Naive B cell (primary cell): ENCODE data around the gene SLC7A1. TPM values are rescaled to one million over a fixed set of nuclear protein-coding genes. Genes with fewer than 3 reads are reported as not detected.
A peak's percentile ranks its signal among the peaks of the same experiment; 100 is the strongest.

Experiments
- ATAC-seq, 2 donors: fragments of 150-1000 bp; cut with Tn5 transposase; 2 replicates each; pipeline ENCODE4 v1.10.0; 2021; ENCODE audit warnings: low read depth in 2 of 2, mild to moderate bottlenecking in 2 of 2, moderate library complexity in 2 of 2
- DNase-seq: peaks from one replicate; pipeline ENCODE4 v3.0.0; 2022
- H3K27ac Mint-ChIP-seq, 6 donors: one replicate each; pipeline ENCODE4 v1.8.0; 2020 to 2022; ENCODE audit warnings: mild to moderate bottlenecking in 6 of 6, mixed read lengths in 6 of 6, moderate library complexity in 5 of 6, inconsistent platforms in 2 of 6
- H3K27me3 Mint-ChIP-seq, 3 donors: one replicate each; pipeline ENCODE4 v1.8.0; 2021 to 2022; ENCODE audit warnings: mixed read lengths in 3 of 3, mild to moderate bottlenecking in 1 of 3
- H3K36me3 Mint-ChIP-seq, 2 donors: one replicate each; pipeline ENCODE4 v1.8.0; 2020 to 2022; ENCODE audit warnings: mixed read lengths in 2 of 2, inconsistent platforms in 1 of 2, mild to moderate bottlenecking in 1 of 2
- H3K4me1 Mint-ChIP-seq, 3 donors: one replicate each; pipeline ENCODE4 v1.8.0; 2020 to 2022; ENCODE audit warnings: mixed read lengths in 3 of 3, inconsistent platforms in 1 of 3, mild to moderate bottlenecking in 1 of 3, moderate library complexity in 1 of 3
- H3K4me3 Mint-ChIP-seq, 8 donors: one replicate each; pipeline ENCODE4 v1.8.0; 2020 to 2022; ENCODE audit warnings: mild to moderate bottlenecking in 8 of 8, mixed read lengths in 8 of 8, moderate library complexity in 8 of 8, inconsistent platforms in 2 of 8
- H3K9me3 Mint-ChIP-seq, 7 donors: one replicate each; pipeline ENCODE4 v1.8.0; 2020 to 2022; ENCODE audit warnings: mixed read lengths in 7 of 7, mild to moderate bottlenecking in 5 of 7, inconsistent platforms in 2 of 7, moderate library complexity in 1 of 7
- polyA plus RNA-seq, 6 donors: library from polyadenylated mRNA; unstranded; fragments of 300-500 nt; fragmentation: Illumina TruSeq; gene quantifications; one replicate each; pipeline ENCODE4 v1.2.3, GENCODE V29; 2021; ENCODE audit warnings: low read depth in 6 of 6

The SLC7A1 gene
- polyA plus RNA-seq, 6 donors from 2014 or later: 2.0 to 5.6 (median 3.8) TPM

DNA sequence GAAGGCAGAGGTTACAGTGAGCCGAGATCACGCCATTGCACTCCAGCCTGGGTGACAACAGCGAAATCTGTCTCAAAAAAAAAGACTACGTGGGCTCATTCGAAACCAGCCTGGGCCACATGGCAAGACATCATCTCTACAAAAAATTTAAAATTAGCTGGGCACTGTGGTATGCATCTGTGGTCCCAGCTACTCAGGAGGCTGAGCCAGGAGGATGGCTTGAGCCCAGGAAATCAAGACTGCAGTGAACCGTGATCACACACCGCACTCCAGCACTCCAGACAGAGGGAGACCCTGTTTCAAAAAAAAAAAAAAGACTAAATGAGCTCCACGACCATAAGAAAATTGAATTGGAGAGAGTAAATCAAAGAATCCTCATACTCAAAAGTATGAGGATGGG lies 53.1 kb downstream of the SLC7A1 start:
- Mint-ChIP-seq H3K4me1 (peaks cover 16 to 31% (median 21%) of the 10 kb centered on the region in 3 donors), H3K27ac (peak overlapping the region in 1 of 6 donors; percentile 86), H3K36me3 (peaks cover 0 to 9% of the 10 kb centered on the region in 2 donors), H3K27me3 (no peaks in the 10 kb centered on the region), H3K9me3 (no peaks in the 10 kb centered on the region), H3K4me3 (no peak overlapping the region)
- ATAC-seq: no peak
- DNase-seq: no peak

DNA sequence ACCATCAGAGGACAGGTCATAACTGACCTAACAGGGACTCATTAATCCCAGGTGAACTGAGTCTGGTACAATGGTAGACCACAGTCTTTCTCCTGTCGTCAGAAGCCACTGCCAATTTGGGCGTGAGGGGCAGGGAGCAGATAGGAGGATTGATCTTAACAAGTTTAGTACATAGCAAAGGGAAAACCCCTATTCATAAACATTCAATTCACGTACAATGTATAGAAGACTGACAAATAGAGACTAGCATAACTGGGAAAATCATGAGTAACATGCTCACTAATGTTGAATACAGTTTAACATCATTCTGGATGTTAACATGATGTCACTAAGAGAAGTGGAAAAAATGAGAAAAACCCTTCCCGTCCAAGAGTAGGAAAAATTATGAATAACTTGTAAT lies 54.1 kb downstream of the SLC7A1 start:
- H3K4me1 Mint-ChIP-seq: peaks cover 16 to 31% (median 21%) of the 10 kb centered on the region in 3 donors
- peaks cover 0 to 9% of the 10 kb centered on the region in 2 donors for H3K36me3 Mint-ChIP-seq
- no peaks in the 10 kb centered on the region for H3K27me3 Mint-ChIP-seq
- DNase-seq (no peak), ATAC-seq (no peak)
- H3K27ac Mint-ChIP-seq: peak overlapping the region in 1 of 6 donors; percentile 68
- H3K4me3 Mint-ChIP-seq: no peak overlapping the region
- no peaks in the 10 kb centered on the region for H3K9me3 Mint-ChIP-seq

DNA sequence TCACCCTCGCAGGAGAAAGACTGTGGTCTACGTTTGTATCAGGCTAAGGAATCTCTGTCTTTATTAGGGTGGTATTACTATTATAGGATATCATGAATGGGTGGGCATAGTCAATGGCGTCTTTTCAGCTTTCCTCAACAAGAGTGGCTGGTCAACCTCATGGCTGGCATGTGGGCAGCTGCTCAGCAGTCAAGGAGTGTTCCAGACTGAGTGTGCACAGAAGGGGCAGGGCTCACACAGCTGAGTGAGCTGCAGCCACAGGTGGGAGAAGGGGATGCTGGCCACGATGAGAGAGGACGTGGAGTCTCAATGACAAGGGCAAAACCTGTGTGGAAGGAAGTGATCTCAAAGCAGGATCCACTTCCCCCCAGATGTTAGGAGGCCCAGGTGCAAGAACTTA lies 54.7 kb downstream of the SLC7A1 start:
- peaks cover 16 to 31% (median 21%) of the 10 kb centered on the region in 3 donors for H3K4me1 Mint-ChIP-seq
- ATAC-seq (no peak), DNase-seq (no peak)
- peak overlapping the region in 1 of 6 donors; percentile 40 for H3K27ac Mint-ChIP-seq
- no peaks in the 10 kb centered on the region for H3K27me3 Mint-ChIP-seq
- peaks cover 6 to 14% of the 10 kb centered on the region in 2 donors for H3K36me3 Mint-ChIP-seq
- no peaks in the 10 kb centered on the region for H3K9me3 Mint-ChIP-seq
- no peak overlapping the region for H3K4me3 Mint-ChIP-seq

DNA sequence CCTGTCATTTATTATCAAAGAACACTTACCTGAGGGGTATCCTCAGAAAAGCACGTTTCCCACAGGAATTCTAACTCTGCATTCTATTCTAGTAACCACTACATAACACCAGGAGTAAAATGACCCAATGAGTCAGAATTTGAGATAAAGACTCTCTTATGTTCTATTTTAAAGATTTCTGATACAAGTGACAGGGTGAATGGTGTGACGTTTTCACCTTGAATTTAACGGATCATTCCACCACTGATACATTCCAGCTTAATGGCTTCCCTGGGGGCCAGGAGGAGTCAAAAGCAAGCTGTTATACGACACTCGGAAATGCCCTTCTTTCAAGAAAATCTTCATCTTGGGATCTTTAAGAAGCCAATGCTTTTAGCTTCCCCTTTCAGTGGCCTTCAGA lies 55.2 kb downstream of the SLC7A1 start:
- H3K36me3 Mint-ChIP-seq: peaks cover 6 to 16% of the 10 kb centered on the region in 2 donors
- no peak for DNase-seq
- H3K4me3 Mint-ChIP-seq: no peak overlapping the region
- peaks cover 16 to 28% (median 20%) of the 10 kb centered on the region in 3 donors for H3K4me1 Mint-ChIP-seq
- no peaks in the 10 kb centered on the region for H3K27me3 Mint-ChIP-seq
- H3K9me3 Mint-ChIP-seq: no peaks in the 10 kb centered on the region
- ATAC-seq: no peak
- no peak overlapping the region for H3K27ac Mint-ChIP-seq

DNA sequence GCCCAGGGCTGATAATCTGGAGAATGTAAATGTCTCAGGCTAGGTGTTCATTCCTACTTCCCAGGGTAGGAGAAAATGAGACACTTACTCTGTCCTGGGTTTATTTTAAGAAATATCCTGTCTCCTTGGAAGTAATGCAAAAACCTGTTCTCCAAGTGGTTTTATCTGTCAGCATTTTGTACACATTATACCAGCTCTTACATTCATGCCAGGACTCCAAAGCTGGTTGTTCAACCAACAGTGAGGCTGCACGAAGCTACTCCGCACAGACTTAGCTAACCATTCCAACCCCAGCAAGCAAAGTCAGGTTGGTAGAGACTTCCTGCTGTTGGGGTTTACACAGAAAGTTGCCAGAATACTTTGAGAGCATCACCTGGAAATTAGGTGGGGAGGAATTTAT lies 55.6 kb downstream of the SLC7A1 start:
- no peaks in the 10 kb centered on the region for H3K27me3 Mint-ChIP-seq
- H3K27ac Mint-ChIP-seq: peak overlapping the region in 1 of 6 donors; percentile 27
- no peaks in the 10 kb centered on the region for H3K9me3 Mint-ChIP-seq
- ATAC-seq: no peak
- no peak overlapping the region for H3K4me3 Mint-ChIP-seq
- peaks cover 6 to 16% of the 10 kb centered on the region in 2 donors for H3K36me3 Mint-ChIP-seq
- peaks cover 16 to 23% (median 16%) of the 10 kb centered on the region in 3 donors for H3K4me1 Mint-ChIP-seq
- DNase-seq: no peak

DNA sequence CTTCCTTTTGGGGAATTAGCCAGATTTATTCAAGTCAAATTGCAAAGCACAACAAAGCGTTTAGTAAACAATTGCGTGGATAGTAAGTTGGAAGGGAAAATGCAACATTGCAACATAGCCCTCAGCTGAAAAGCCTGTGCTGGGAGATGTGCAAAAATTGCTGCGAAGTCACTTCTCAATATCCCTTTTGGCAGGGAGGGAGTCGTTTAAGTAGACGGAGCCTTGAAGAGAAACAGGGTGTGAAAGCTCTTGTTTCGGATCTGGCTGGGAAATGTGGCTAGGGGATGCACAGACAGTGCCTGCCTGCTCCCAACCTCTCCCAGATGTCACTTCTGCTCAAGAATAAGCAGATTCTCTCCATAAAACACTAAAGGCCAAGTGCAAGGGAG lies 56.8 kb downstream of the SLC7A1 start:
- Mint-ChIP-seq H3K4me3 (no peak overlapping the region), H3K27me3 (no peaks in the 10 kb centered on the region), H3K9me3 (no peaks in the 10 kb centered on the region), H3K4me1 (peaks cover 13 to 20% (median 16%) of the 10 kb centered on the region in 3 donors), H3K27ac (no peak overlapping the region), H3K36me3 (peaks cover 10 to 16% of the 10 kb centered on the region in 2 donors)
- ATAC-seq (no peak), DNase-seq (no peak)

DNA sequence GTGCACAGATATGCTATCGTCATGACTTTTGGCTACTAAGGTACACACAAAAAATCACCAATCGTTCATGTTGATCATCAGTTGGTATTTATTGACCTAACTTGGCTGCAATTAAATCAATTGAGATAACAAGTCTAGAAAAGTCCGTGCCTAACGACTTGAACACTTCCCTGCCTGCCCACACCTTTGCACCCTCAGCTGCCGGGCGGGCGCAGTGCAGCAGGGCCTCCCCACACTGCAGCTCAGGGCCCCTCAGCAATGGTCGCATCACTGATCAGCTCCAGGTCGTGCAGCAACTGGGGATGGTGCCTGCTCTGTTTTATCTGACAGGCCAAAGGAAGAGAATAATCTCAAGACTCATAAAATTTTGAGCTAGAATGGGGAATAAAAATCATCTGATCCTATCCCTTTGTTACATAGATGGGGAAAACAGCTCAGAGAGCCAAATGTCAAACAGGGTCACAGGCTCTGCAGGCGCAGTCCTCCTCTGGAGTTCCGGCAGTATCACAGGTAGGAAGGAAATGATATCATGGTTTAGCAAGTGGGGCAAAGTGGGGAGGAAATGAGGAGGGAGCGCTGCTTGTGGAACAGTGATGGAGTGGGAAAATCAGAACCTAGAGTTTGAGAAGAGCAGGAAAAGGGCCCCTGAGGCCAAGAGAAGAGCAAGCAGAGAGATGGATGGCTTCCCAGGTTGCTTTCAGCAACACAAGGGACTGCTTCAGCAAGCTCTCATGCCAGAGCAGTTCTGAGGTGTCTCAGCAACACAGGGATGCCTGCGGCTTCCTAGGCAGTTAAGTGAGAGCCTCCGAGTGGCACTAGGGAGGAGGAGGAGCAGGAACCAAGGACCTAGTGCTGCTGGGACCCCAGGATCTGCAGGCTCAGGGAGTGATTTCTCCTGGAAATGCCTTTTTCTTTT lies 57.5 kb downstream of the SLC7A1 start:
- Mint-ChIP-seq H3K36me3 (peaks cover 10 to 16% of the 10 kb centered on the region in 2 donors), H3K27ac (peak overlapping the region in 1 of 6 donors; percentile 26), H3K4me3 (no peak overlapping the region), H3K27me3 (no peaks in the 10 kb centered on the region), H3K4me1 (peaks cover 12 to 16% (median 16%) of the 10 kb centered on the region in 3 donors), H3K9me3 (no peaks in the 10 kb centered on the region)
- no peak for ATAC-seq
- no peak for DNase-seq

DNA sequence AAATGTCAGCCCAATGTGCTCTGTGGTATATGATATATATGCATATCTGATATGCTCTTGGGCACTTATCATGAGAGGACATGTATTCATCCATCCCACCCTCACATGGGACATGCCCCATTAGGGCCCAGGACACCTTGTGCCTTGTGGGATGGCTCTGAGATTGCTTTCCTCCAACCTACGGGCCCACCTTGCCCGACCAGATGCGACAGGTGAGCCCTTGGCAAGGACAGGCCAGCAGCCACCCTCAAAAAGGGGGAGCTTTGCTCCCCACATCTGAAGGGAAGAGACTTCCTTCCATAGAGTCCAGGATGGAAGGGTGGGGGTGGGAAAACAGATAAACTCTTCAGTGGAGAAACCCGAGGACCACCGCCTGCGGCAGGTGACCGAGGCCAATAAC lies 58.6 kb downstream of the SLC7A1 start:
- no peak for DNase-seq
- H3K9me3 Mint-ChIP-seq: no peaks in the 10 kb centered on the region
- H3K27me3 Mint-ChIP-seq: no peaks in the 10 kb centered on the region
- ATAC-seq: no peak
- peaks cover 16 to 19% of the 10 kb centered on the region in 2 donors for H3K36me3 Mint-ChIP-seq
- H3K27ac Mint-ChIP-seq: no peak overlapping the region
- no peak overlapping the region for H3K4me3 Mint-ChIP-seq
- H3K4me1 Mint-ChIP-seq: peaks cover 8 to 10% (median 9%) of the 10 kb centered on the region in 3 donors

DNA sequence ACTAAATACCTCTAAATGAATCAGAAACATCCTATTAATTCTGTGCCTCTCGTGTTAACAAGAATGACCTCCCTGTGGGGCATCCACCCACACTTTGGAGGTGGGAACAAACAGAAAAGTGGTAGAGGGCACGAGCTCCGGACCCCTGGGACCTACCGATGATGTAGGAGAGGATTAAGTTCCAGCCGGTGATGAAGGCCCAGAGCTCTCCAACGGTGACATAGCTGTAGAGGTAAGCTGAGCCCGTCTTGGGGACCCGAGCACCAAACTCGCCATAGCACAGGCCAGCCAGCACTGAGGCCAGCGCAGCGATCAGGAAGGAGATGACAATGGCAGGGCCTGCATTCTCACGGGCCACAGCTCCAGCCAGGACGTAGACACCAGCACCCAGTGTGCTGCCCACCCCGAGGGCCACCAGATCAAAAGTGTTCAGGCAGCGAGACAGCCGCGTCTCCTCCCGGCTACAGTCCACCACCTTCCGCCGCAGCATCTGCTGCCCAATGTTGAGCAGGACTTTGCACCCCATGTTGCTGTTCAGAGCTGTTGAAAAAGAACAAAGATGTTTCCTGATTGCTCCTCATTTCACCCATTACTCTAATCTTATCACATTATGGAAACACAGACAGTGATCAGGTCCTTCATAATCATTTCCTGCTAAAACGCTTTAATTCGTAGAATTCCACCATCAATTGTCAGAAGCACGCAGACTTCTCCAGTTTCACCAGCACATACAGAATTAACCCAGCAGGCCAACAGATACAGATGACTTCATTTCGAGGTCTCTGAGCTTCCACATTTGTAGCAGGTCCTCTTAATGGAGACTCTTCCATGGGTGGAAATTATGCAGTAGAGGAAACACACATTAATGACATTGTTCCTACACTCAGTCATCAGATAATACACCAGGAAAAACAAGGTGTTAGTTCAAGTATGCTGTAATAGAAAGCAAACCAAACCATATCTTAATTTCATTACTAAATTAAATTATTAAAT lies 59.5 kb downstream of the SLC7A1 start:
- peak overlapping the region in 1 of 6 donors; percentile 38 for H3K27ac Mint-ChIP-seq
- H3K27me3 Mint-ChIP-seq: no peaks in the 10 kb centered on the region
- no peak overlapping the region for H3K4me3 Mint-ChIP-seq
- peaks cover 4 to 7% (median 4%) of the 10 kb centered on the region in 3 donors for H3K4me1 Mint-ChIP-seq
- H3K9me3 Mint-ChIP-seq: no peaks in the 10 kb centered on the region
- peaks cover 11 to 23% of the 10 kb centered on the region in 2 donors for H3K36me3 Mint-ChIP-seq
- ATAC-seq: no peak
- no peak for DNase-seq

DNA sequence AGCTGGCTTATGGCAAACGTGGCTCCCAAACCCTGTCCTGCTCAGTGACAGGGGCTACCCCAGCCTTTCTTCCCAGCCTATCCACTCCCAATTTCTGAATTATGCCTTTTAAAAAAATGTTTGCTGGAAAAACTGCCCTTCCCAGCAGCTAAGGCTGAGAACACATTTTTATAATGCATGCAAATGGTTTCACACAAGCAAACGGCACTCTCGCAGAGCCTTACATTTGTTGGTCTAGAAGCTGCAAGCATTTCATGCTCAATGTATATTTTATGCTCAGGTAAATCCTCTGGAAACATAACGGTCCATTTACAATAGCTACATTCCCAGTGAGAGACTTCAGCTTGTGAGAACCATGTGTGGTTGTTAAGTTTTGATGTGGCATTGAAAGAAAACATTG lies 61.4 kb downstream of the SLC7A1 start:
- ATAC-seq: no peak
- peaks cover 0 to 6% (median 0%) of the 10 kb centered on the region in 3 donors for H3K4me1 Mint-ChIP-seq
- no peaks in the 10 kb centered on the region for H3K9me3 Mint-ChIP-seq
- H3K27me3 Mint-ChIP-seq: no peaks in the 10 kb centered on the region
- peak overlapping the region in 2 of 6 donors; percentile 23 to 32 for H3K27ac Mint-ChIP-seq
- H3K36me3 Mint-ChIP-seq: peaks cover 17 to 41% of the 10 kb centered on the region in 2 donors
- DNase-seq: no peak
- no peak overlapping the region for H3K4me3 Mint-ChIP-seq

DNA sequence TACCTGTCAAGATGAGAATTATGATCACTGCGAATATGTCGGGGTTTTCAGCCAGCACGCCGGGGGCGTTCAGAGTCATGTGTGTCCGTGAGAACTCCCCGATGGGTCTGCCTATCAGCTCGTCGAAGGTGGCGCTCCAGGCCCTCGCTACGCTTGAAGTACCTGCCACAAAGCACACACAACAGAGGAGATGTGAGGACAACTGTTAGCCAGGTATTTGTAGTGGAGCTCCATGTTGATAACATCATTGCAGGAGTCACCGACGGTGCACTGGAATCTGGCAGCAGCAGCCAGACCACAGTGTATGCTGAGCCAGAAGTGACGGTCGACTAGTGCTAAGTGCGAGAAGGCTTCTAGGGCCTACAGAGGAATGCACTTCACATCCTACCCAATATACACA lies 62.7 kb downstream of the SLC7A1 start:
- Mint-ChIP-seq H3K27ac (no peak overlapping the region), H3K36me3 (peaks cover 19 to 44% of the 10 kb centered on the region in 2 donors), H3K4me3 (no peak overlapping the region), H3K27me3 (no peaks in the 10 kb centered on the region), H3K4me1 (peaks cover 0 to 3% (median 0%) of the 10 kb centered on the region in 3 donors), H3K9me3 (no peaks in the 10 kb centered on the region)
- no peak for ATAC-seq
- no peak for DNase-seq

DNA sequence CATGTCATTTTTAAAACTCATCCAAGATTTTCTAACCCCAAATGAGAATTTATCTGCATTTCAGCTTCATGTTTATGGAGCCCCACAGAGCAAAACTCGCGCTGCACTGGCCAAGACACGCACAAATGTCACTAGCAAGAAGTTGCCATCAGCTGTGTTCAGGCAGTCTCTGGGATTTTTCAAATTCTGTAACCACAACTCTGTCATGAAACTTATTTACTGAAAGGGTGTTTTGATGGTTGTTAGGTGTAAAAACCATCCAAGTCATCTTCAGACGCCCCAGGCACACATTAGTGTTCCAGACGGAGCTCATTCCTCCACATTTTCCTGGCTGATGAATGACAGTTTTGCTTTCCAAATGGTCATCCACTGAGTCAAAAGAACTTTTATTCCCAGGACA lies 63.4 kb downstream of the SLC7A1 start:
- no peak for DNase-seq
- H3K4me1 Mint-ChIP-seq: peaks cover 0 to 3% (median 0%) of the 10 kb centered on the region in 3 donors

DNA sequence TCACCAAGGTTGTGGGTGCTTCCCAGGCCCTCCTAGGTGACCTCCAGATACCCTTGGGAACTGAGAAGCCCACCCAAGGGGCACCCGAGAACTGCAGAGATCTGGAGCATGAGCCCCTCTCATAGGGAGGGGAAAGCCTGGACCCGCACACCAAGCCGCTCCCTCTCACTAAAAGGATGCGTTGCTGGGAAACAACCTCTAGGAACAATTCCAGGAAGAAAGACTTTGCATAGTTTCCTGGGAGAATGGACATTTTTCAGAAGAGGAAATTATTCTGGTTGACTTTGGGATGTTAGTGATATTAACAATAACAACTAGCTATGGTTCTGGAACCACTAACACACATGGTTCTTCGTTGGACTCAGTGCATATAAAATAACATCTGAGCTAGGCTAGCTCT lies 64.6 kb downstream of the SLC7A1 start:
- DNase-seq (no peak), ATAC-seq (no peak)
- no peaks in the 10 kb centered on the region for H3K27me3 Mint-ChIP-seq
- no peak overlapping the region for H3K27ac Mint-ChIP-seq
- peaks cover 0 to 3% (median 0%) of the 10 kb centered on the region in 3 donors for H3K4me1 Mint-ChIP-seq
- H3K9me3 Mint-ChIP-seq: no peaks in the 10 kb centered on the region
- H3K4me3 Mint-ChIP-seq: no peak overlapping the region
- H3K36me3 Mint-ChIP-seq: peaks cover 15 to 40% of the 10 kb centered on the region in 2 donors

More for the DNA sequence above, 63.4 kb downstream of the SLC7A1 start:
- no peaks in the 10 kb centered on the region for H3K9me3 Mint-ChIP-seq
- H3K27me3 Mint-ChIP-seq: no peaks in the 10 kb centered on the region
- no peak for ATAC-seq
- no peak overlapping the region for H3K27ac Mint-ChIP-seq
- peaks cover 19 to 44% of the 10 kb centered on the region in 2 donors for H3K36me3 Mint-ChIP-seq
- H3K4me3 Mint-ChIP-seq: no peak overlapping the region
